K562 (cell line): ENCODE results near the gene PRPSAP1. TPM values are rescaled to one million over a fixed set of nuclear protein-coding genes. Genes with fewer than 3 reads are reported as not detected.

Experiments
- ATAC-seq: fragments of 200-7000 bp; cut with Tn5 transposase; 3 replicates; pipeline ENCODE4 v1.9.1; 2020; ENCODE audit warnings: moderate library complexity
- BruUV-seq: library from RNA; stranded (reverse); fragments of 400-500 nt; replicated peaks from 2 replicates; lab custom pipeline; 2021; lab: Mats Ljungman, UMichigan
- CTCF ChIA-PET: fragments of 300-600 bp; formaldehyde crosslinking; extraction: SDS; loops from one replicate; lab custom pipeline; 2021; ENCODE audit warnings: low intra/inter-chr PET ratio; lab: Yijun Ruan, JAX
- POLR2A ChIA-PET: fragments of 300-600, 350-650 bp; sonication (Branson Sonifier 250); formaldehyde crosslinking; extraction: SDS; loops from one replicate; lab custom pipeline; 2021; ENCODE audit warnings: antibody characterized with exemption, inconsistent platforms; lab: Yijun Ruan, JAX
- DNase-seq, 4 experiments: peaks; one replicate each; pipeline versions ENCODE4 v3.0.0 to v3.0.0-alpha.2; 2011 to 2018; ENCODE audit warnings: low spot score in 3 of 4, mixed read lengths in 3 of 4; ENCODE audit errors: extremely low read depth in 1 of 4
- FAIRE-seq: peaks from 2 replicates; lab custom pipeline; 2011; peaks lifted over from hg19 to GRCh38; lab: Jason Lieb, UNC
- H2AFZ ChIP-seq: 2 replicates; pipeline ENCODE4 v1.6.0; 2011; ENCODE audit warnings: low read depth, low read length, control low read depth, inconsistent platforms
- H3K27ac ChIP-seq: fragments of 200-600 bp; 3 replicates; pipeline ENCODE4 v1.8.0; 2011; ENCODE audit warnings: low read depth, mild to moderate bottlenecking, control low read depth, inconsistent platforms, low read length, moderate library complexity, mixed read lengths; ENCODE audit errors: extremely low read depth
- H3K27me3 ChIP-seq, 2 experiments: fragments of 300-600 bp in 1 of 2; 2 replicates in 1 of 2; 3 replicates in 1 of 2; pipeline versions ENCODE4 v1.6.0 to v1.8.0; 2011; ENCODE audit warnings: inconsistent platforms in 2 of 2, low read length in 2 of 2, mild to moderate bottlenecking in 1 of 2, mixed read lengths in 1 of 2, moderate library complexity in 1 of 2; ENCODE audit not compliant: control insufficient read depth in 2 of 2, insufficient read depth in 2 of 2
- H3K36me3 ChIP-seq: fragments of 300-600 bp; 3 replicates; pipeline ENCODE4 v1.8.0; 2011; ENCODE audit warnings: mild to moderate bottlenecking, low read length, inconsistent platforms; ENCODE audit not compliant: control insufficient read depth, insufficient read depth
- H3K4me1 ChIP-seq, 2 experiments: fragments of 200-600 bp in 1 of 2; replicated peaks in 1 of 2; 2 replicates in 1 of 2; 3 replicates in 1 of 2; pipeline versions ENCODE4 v1.5.1 to v1.8.0; 2011; ENCODE audit warnings: inconsistent platforms in 2 of 2, low read length in 2 of 2, mild to moderate bottlenecking in 1 of 2, mixed read lengths in 1 of 2, moderate library complexity in 1 of 2; ENCODE audit not compliant: control insufficient read depth in 2 of 2, insufficient read depth in 2 of 2
- H3K4me2 ChIP-seq: 2 replicates; pipeline ENCODE4 v1.6.1; 2011; ENCODE audit warnings: low read length, control low read depth, inconsistent platforms, mixed read lengths; ENCODE audit not compliant: insufficient read depth
- H3K4me3 ChIP-seq: fragments of 200-600 bp; sonication (generic), shearing (Covaris generic); 2 replicates; pipeline ENCODE4 v1.5.1; 2016; ENCODE audit warnings: control low read depth, inconsistent platforms
- H3K79me2 ChIP-seq: fragments of 200-600 bp; 3 replicates; pipeline ENCODE4 v1.8.0; 2011; ENCODE audit warnings: low read length, inconsistent platforms; ENCODE audit not compliant: control insufficient read depth, insufficient read depth
- H3K9ac ChIP-seq, 2 experiments: 2 replicates each; pipeline versions ENCODE4 v1.6.0 to v1.6.1; 2011; ENCODE audit warnings: low read depth in 2 of 2, low read length in 2 of 2, control low read depth in 1 of 2, inconsistent platforms in 1 of 2, mild to moderate bottlenecking in 1 of 2, mixed read lengths in 1 of 2; ENCODE audit not compliant: insufficient read depth in 1 of 2
- H3K9me1 ChIP-seq: one replicate; pipeline ENCODE4 v1.6.0; 2011; ENCODE audit warnings: inconsistent platforms, mild to moderate bottlenecking, low read length, moderate library complexity; ENCODE audit not compliant: control insufficient read depth, insufficient read depth
- H3K9me3 ChIP-seq: replicated peaks from 2 replicates; pipeline ENCODE4 v1.5.1; 2011; ENCODE audit warnings: low read depth, low read length, inconsistent platforms; ENCODE audit not compliant: control insufficient read depth, insufficient read depth
- H4K20me1 ChIP-seq: replicated peaks from 2 replicates; pipeline ENCODE4 v1.6.1; 2011; ENCODE audit warnings: low read length, inconsistent platforms, mixed read lengths; ENCODE audit not compliant: control insufficient read depth, insufficient read depth
- HDAC8 ChIP-seq: fragments of 450-650 bp; IDR thresholded peaks from 2 replicates; pipeline ENCODE4 v1.6.1; 2016; ENCODE audit warnings: mild to moderate bottlenecking, missing genetic modification characterization, moderate library complexity, missing compliant biosample characterization
- PHB2 ChIP-seq: fragments of 450-650 bp; IDR thresholded peaks from 2 replicates; pipeline ENCODE4 v1.6.1; 2017; ENCODE audit warnings: low read depth
- RNF2 ChIP-seq: sonication (generic); IDR thresholded peaks from 2 replicates; pipeline ENCODE4 v1.6.1; 2016
- SAP30 ChIP-seq: fragments of 200-600 bp; sonication (generic); IDR thresholded peaks from 2 replicates; pipeline ENCODE4 v1.6.1; 2012; ENCODE audit warnings: borderline replicate concordance, low read depth, mild to moderate bottlenecking, moderate library complexity, low read length, control low read depth, inconsistent platforms; ENCODE audit not compliant: insufficient read depth, poor library complexity, severe bottlenecking
- UBTF ChIP-seq, 2 experiments: IDR thresholded peaks; 2 replicates each; pipeline ENCODE4 v1.6.1; 2012; ENCODE audit warnings: improper control_type of control experiment in 2 of 2, low read depth in 2 of 2, low read length in 2 of 2, borderline replicate concordance in 1 of 2
- USF2 ChIP-seq: sonication (generic); formaldehyde crosslinking; IDR thresholded peaks from 2 replicates; pipeline ENCODE4 v1.5.0; 2020; ENCODE audit warnings: missing genetic modification reagents
- WGBS: fragments of 100-300 bp; shearing (Covaris generic); methylation state at CpG from one replicate; pipeline ENCODE4 v1.1.6; 2016; ENCODE audit warnings: low coverage, mixed read lengths; ENCODE audit not compliant: insufficient coverage; ENCODE audit errors: missing lambda C conversion rate; 5-methylcytosine and 5-hydroxymethylcytosine counted together
- in situ Hi-C: fragments of 300-500 bp; cut with MboI; formaldehyde crosslinking; loops from 4 replicates; pipeline ENCODE4 v1.15.0; 2018; ENCODE audit warnings: inconsistent platforms, mixed read lengths
- intact Hi-C: fragments of 100-400 bp; cut with micrococcal nuclease; formaldehyde crosslinking; loops from 2 replicates; pipeline ENCODE4 v1.14.2; 2022
- polyA plus RNA-seq, 8 experiments: library from polyadenylated mRNA; depleted of rRNA in 4 of 8; stranded (reverse) in 5 of 8; unstranded in 3 of 8; fragments of >200 nt; fragmentation: Nextera tagmentation in 2 of 8; fragmentation: Illumina TruSeq in 1 of 8; extraction: Ambion mirVana in 2 of 8; extraction: Trizol in 1 of 8; gene quantifications; 2 replicates each; pipeline versions ENCODE4 v1.2.1 to v1.2.3, GENCODE V29; 2011 to 2014; ENCODE audit warnings: inconsistent platforms in 1 of 8, missing spikeins in 1 of 8
- total RNA-seq, 7 experiments: library from RNA; depleted of rRNA in 6 of 7; stranded (reverse); fragments of >200 nt in 6 of 7; fragmentation: Illumina TruSeq in 2 of 7; extraction: Trizol in 2 of 7; gene quantifications; 2 replicates each; pipeline versions ENCODE4 v1.2.1 to v1.2.3, GENCODE V29; 2011 to 2021; ENCODE audit warnings: low replicate concordance in 1 of 7

The PRPSAP1 gene
- total and polyA plus RNA-seq, 9 of the 15 experiments (the other 6 are each of a cell fraction or from before 2014, with no cell fraction given) = 21.9 to 77.1 (median 40.8) TPM

- CTCF ChIA-PET = interaction anchor here (0.6 to 1.4 kb wide), 2 partner anchors 66 to 89 kb away, joined by 4 to 5 read pairs; no protein-coding TSS in a partner anchor
- Histone ChIP-seq H3K4me3 (no peak overlapping the region), H3K9me1 (no peaks in the 10 kb centered on the region)
- no peak for ATAC-seq
- TF ChIP-seq UBTF (IDR thresholded peaks at IDR 0.05; ENCODE audit: borderline replicate concordance in 1 of 2, low read depth in 2 of 2, low read length in 2 of 2) (no peak), SAP30 (no peak), PHB2 (no peak), HDAC8 (tag) (no peak), RNF2 (no peak), USF2 (no peak)
- TF ChIP-seq, all 486 proteins: peak for 0
- no peaks in the 10 kb centered on the region for H3K36me3 ChIP-seq
- DNase-seq (no peak), FAIRE-seq (no peak)
- no TSS peak for BruUV-seq
- H3K79me2 ChIP-seq = no peaks in the 10 kb centered on the region
- no peaks in the 10 kb centered on the region for H3K27me3 ChIP-seq
- no peaks in the 10 kb centered on the region for H3K9me3 ChIP-seq
- WGBS = 72% methylated on average over 10 of the region's 10 CpGs
- H3K4me1 ChIP-seq = peaks cover 4 to 19% of the 10 kb centered on the region in 2 experiments; a peak in 4 of 5 replicates
- 0 out of 4 replicates have a peak overlapping the region, but pooled peaks of 1 of the 2 experiments have one; percentile 48 for H3K9ac ChIP-seq
- H3K4me2 ChIP-seq = no peak overlapping the region
- no peak overlapping the region for H2AFZ ChIP-seq
- H4K20me1 ChIP-seq = no peaks in the 10 kb centered on the region
- in situ Hi-C loops (no loop called here), intact Hi-C loops (no loop called here)
- H3K27ac ChIP-seq = no peak overlapping the region
- POLR2A ChIA-PET = interaction anchor here (0.6 to 2.5 kb wide), 4 partner anchors 10 to 367 kb away, joined by 3 to 11 read pairs (median 6); partner anchors contain the start of genes PRPSAP1, SPHK1 and SRSF2
Observed at GRCh38 chr17:76369379-76369778, 15.7 kb upstream of the PRPSAP1 start.
